ENCODE results near the gene MTR.

GRCh38 chr1:236808005-236808404 is 12.9 kb downstream of the MTR start:
- TF ChIP-seq CTCF (IDR thresholded peaks at IDR 0.05; ENCODE audit: low read depth, low read length) (no peak), EZH2phosphoT487 (IDR thresholded peaks at IDR 0.05; ENCODE audit: low read depth) (no peak)
